ENCODE measurements around the gene XKR7.

- TF ChIP-seq CTCF (IDR thresholded peaks at IDR 0.05) (no peak), POLR2A (IDR thresholded peaks at IDR 0.05) (no peak)
Measured at GRCh38 chr20:31949877-31950646, 17.9 kb upstream of the XKR7 start.

Measured in right lobe of liver (tissue), 4 donors.